WERI-Rb-1 (cell line): ENCODE measurements around the gene RBM12.
A peak's percentile ranks its signal among the peaks of the same experiment; 100 is the strongest.

Experiments
- DNase-seq: peaks from one replicate; pipeline ENCODE4 v3.0.0-alpha.2; 2020
- H3K27ac ChIP-seq: fragments of 250-450 bp; sonication (Bioruptor Pico); 2 replicates; pipeline ENCODE4 v1.5.1; 2020; ENCODE audit warnings: mild to moderate bottlenecking, moderate library complexity
- H3K27me3 ChIP-seq: fragments of 250-450 bp; sonication (Bioruptor Pico); 2 replicates; pipeline ENCODE4 v1.5.1; 2021; ENCODE audit warnings: mild to moderate bottlenecking, low read depth, moderate library complexity; ENCODE audit not compliant: insufficient read depth, severe bottlenecking
- H3K36me3 ChIP-seq: fragments of 250-450 bp; sonication (Bioruptor Pico); 2 replicates; pipeline ENCODE4 v1.5.1; 2020; ENCODE audit warnings: mild to moderate bottlenecking, moderate library complexity
- H3K4me3 ChIP-seq: 2 replicates; pipeline ENCODE4 v1.5.1; 2011; ENCODE audit warnings: low read depth, mild to moderate bottlenecking, control low read depth, low read length
- H3K9me3 ChIP-seq: fragments of 250-450 bp; sonication (Bioruptor Pico); 2 replicates; pipeline ENCODE4 v1.5.1; 2021; ENCODE audit warnings: mild to moderate bottlenecking, moderate library complexity; ENCODE audit not compliant: severe bottlenecking
- TF ChIP-seq, protein P1 (sequence below): IDR thresholded peaks from 2 replicates; pipeline ENCODE4 v1.5.1; 2011; ENCODE audit warnings: low read depth, mild to moderate bottlenecking, control low read depth, inconsistent platforms, low read length

Gene RBM12

GRCh38 chr20:35618263-35619131 lies 46.2 kb downstream of the RBM12 start:
- DNase-seq, result peak; percentile 30
- Histone ChIP-seq H3K27ac (no peak overlapping the region), H3K27me3 (no peaks in the 10 kb centered on the region), H3K9me3 (no peaks in the 10 kb centered on the region), H3K4me3 (peak overlapping the region; percentile 59), H3K36me3 (no peaks in the 10 kb centered on the region)
- TF ChIP-seq, protein P1, sequence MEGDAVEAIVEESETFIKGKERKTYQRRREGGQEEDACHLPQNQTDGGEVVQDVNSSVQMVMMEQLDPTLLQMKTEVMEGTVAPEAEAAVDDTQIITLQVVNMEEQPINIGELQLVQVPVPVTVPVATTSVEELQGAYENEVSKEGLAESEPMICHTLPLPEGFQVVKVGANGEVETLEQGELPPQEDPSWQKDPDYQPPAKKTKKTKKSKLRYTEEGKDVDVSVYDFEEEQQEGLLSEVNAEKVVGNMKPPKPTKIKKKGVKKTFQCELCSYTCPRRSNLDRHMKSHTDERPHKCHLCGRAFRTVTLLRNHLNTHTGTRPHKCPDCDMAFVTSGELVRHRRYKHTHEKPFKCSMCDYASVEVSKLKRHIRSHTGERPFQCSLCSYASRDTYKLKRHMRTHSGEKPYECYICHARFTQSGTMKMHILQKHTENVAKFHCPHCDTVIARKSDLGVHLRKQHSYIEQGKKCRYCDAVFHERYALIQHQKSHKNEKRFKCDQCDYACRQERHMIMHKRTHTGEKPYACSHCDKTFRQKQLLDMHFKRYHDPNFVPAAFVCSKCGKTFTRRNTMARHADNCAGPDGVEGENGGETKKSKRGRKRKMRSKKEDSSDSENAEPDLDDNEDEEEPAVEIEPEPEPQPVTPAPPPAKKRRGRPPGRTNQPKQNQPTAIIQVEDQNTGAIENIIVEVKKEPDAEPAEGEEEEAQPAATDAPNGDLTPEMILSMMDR, result no peak

DNA sequence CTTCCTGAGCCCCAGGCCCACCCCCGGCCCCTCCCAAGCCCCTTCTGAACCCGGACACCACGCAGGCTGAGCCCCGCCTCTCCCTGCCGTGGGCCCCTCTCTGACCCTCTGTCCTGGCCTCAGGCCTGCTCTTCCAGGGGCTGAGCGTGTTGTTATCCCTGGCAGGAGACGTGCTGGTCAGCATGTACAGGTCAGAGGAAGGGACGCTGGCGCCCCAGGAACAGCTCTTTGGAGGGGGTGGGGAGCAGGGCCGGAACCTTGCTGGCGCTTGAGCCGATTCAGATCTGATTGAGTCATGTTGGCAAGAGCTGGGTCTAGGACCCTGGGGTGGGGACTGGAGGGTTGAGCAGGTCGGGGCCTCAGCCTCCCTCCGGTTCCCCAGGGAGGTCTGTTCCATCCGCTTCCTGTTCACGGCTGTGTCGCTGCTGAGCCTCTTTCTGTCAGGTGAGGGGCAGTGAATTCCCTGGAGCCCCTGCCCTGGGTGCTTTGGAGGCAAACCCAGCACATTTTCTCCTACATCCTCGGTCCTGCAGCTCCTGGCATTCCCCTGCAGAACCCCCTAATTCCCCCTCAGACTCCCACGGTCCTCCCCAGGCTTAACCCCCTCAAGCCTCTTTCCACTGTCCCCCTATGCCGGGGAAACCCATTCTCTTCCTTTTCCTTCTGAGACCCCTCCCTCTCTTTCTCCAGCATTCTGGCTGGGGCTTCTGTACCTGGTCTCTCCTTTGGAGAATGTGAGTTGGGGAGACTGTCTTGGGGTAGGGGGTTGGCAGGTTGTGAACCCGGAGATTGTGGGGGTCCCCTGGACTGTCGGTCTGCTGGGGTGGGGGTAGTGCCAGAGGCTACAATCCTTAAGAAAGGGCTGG lies 47.1 kb downstream of the RBM12 start:
- Histone ChIP-seq H3K4me3 (peak overlapping the region; percentile 59), H3K36me3 (no peaks in the 10 kb centered on the region), H3K9me3 (no peaks in the 10 kb centered on the region), H3K27ac (no peak overlapping the region), H3K27me3 (no peaks in the 10 kb centered on the region)
- DNase-seq, result peak; percentile 62
- TF ChIP-seq, protein P1, result peak; percentile 48

DNA sequence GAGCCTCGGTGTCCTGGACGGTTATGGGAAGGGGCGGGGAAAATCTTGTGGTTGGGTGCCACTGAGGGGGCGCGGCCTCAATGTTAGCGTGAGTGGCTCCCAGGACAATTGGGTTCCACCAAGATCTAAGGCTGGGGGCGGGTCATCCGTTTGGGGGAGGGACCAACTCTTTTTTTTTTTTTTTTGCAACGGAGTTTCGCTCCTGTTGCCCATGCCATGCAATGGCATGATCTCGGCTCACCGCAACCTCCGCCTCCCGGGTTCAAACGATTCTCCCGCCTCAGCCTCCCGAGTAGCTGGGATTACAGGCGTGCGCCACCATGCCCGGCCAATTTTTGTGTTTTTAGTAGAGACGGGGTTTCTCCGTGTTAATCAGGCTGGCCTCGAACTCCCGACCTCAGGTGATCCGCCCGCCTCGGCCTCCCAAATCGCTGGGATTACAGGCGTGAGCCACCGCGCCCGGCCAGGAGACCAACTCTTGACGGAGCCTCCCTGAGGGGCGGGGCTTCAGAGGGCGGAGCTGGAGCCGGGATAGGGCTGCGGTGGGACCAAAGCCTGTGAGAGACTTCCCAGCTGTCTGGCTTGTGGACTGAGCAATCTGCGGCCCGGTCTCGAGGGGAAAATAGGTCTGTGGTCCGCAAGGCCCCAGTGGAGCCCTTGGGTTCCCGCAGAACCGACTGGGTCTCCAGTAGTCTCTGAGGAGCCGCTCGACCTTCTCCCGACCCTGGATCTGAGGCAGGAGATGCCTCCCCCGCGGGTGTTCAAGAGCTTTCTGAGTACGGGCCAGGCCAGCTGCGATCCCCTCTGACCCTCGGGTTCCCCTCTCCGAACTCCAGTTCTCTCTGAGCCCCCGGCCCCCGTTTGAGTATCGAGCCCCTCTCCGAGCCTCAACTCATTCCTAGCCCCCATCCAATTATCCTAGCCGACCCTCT lies 48.0 kb downstream of the RBM12 start:
- H3K4me3 ChIP-seq, result no peak overlapping the region
- no peaks in the 10 kb centered on the region for H3K27me3 ChIP-seq
- H3K36me3 ChIP-seq, result no peaks in the 10 kb centered on the region
- no peak overlapping the region for H3K27ac ChIP-seq
- TF ChIP-seq, protein P1, result no peak
- H3K9me3 ChIP-seq, result no peaks in the 10 kb centered on the region
- no peak for DNase-seq

DNA sequence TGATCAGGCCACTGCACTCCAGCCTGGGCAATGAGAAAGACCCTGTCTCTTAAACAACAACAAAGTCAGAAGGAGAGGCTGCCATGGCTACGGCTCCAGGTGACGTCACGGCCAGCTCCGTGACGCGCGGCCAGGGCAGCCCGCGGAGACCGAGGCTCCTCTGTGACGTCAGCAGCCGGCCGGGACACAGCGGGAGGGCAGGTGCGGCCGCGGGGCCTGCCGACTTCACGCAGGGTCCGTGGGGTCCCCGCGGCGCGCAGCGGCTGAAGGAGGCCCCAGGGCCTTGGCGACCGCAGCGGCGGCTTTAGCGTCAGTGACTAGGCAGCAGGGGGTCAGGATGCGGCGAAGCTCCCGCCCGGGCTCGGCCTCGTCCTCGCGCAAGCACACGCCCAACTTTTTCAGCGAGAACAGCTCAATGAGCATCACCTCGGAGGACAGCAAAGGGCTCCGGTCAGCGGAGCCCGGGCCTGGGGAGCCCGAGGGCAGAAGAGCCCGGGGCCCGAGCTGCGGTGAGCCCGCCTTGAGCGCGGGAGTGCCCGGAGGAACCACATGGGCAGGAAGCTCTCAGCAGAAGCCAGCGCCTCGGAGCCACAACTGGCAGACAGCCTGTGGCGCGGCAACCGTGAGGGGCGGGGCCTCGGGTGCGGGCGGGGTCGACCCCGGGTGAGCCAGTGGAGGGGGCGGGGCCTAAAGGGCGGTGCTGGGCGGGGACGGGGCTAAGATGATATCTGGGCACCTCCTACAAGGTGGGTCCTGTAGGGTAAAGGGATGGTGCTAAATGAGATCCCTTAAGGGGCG lies 48.8 kb downstream of the RBM12 start, which contains the start of gene SPAG4:
SPAG4 (plus strand) TSS at position 163 of the 798 bp plus-strand sequence; CDS start at position 338, 175 bp downstream.
- no peaks in the 10 kb centered on the region for H3K9me3 ChIP-seq
- H3K27ac ChIP-seq, result peak within 1 kb of the TSS; percentile 81
- H3K4me3 ChIP-seq, result peak within 1 kb of the TSS; percentile 59
- H3K27me3 ChIP-seq, result no peaks in the 10 kb centered on the region
- TF ChIP-seq, protein P1, result no peak
- H3K36me3 ChIP-seq, result no peaks in the 10 kb centered on the region
- DNase-seq, result peak; percentile 97
